Measurements from ENCODE around the gene SOX10.

The SOX10 gene

DNA sequence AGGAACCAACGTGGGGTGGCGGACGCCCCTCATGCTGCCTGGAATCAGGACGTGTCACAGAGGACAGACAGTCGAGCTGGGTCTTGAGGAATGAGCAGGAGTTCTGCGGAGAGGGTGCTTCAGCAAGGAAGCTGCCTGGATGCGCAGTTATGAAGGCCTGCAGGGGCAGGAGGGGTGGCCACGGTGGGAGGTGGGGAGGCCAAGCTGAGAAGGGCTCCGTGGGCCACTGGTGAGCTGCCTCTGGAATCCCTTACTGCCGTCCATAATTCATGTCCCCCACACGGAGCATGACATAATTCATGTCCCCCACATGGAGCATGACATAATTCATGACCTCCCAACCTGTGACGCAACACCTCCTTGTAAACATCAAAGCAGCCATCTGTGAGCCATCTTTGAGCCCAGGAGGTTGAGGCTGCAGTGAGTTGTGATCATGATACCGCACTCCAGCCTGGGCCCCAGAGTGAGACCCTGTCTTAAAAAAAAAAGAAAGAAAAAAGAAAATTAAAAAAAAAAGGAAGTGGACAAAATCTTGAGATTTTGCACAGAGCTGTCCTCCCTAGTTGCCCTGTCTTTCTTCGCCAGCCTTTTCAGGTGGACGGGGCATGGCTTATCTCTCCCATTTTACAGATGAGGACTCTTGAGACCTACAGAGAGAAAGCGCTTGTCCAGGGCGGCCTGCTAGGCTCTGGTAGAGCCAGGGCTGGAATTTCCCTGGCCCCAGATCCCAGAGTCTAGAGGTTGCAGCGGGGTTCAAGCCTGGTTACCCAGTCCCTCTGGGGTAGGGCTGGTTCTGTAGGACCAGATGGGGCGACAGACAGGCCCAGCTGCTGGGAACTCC is 48.5 kb upstream of the SOX10 start:
- ChIA-PET CTCF (interaction anchor here (0.5 to 4.0 kb wide), 3 partner anchors 20 to 451 kb away, joined by 3 to 19 read pairs (median 4); no protein-coding TSS in a partner anchor), POLR2A (no interaction called here)
- Histone ChIP-seq H3K27ac (ENCODE audit: extremely low read depth, low read depth, low read length) (no peak overlapping the region), H3K4me1 (ENCODE audit: control insufficient read depth, insufficient read depth, low read length) (no peaks in the 10 kb centered on the region), H3K9me3 (ENCODE audit: control insufficient read depth, insufficient read depth, low read depth, low read length) (no peaks in the 10 kb centered on the region), H3K4me3 (ENCODE audit: low read depth, low read length) (no peak overlapping the region), H3K36me3 (ENCODE audit: control insufficient read depth in 2 of 2, insufficient read depth in 1 of 2, low read length in 2 of 2) (no peaks in the 10 kb centered on the region)
- TF ChIP-seq ZNF626 (tag by site-specific recombination; IDR thresholded peaks at IDR 0.05) (no peak), GLIS2 (tag by site-specific recombination; IDR thresholded peaks at IDR 0.05) (peak; percentile 91), ZNF560 (tag by site-specific recombination; IDR thresholded peaks at IDR 0.05; ENCODE audit: borderline replicate concordance) (no peak), ZNF2 (tag by site-specific recombination; IDR thresholded peaks at IDR 0.05) (peak; percentile 71; the same call in 1 of the 2 replicates), ZNF701 (tag by site-specific recombination; IDR thresholded peaks at IDR 0.05) (no peak), PRDM1 (tag by site-specific recombination; IDR thresholded peaks at IDR 0.05) (no peak), SP2 (tag by site-specific recombination; IDR thresholded peaks at IDR 0.05) (peak; percentile 34; the same call in 1 of the 2 replicates), ZBTB48 (tag by site-specific recombination; IDR thresholded peaks at IDR 0.05) (0 out of 2 replicates have a peak, but pooled peaks have one; percentile 52), ZNF280D (tag by site-specific recombination; IDR thresholded peaks at IDR 0.05) (0 out of 2 replicates have a peak, but pooled peaks have one; percentile 33), ZNF292 (tag by site-specific recombination; IDR thresholded peaks at IDR 0.05; ENCODE audit: borderline replicate concordance, low read depth) (no peak), ZNF580 (tag by site-specific recombination; IDR thresholded peaks at IDR 0.05) (no peak), ZNF549 (tag by site-specific recombination; IDR thresholded peaks at IDR 0.05) (no peak), GLIS1 (tag by site-specific recombination; IDR thresholded peaks at IDR 0.05) (peak; percentile 100), PBX3 (CRISPR knock-in tag; IDR thresholded peaks at IDR 0.05) (no peak), ZNF37A (tag by site-specific recombination; IDR thresholded peaks at IDR 0.05) (no peak), ZNF600 (tag by site-specific recombination; IDR thresholded peaks at IDR 0.05) (no peak), ZNF10 (tag by site-specific recombination; IDR thresholded peaks at IDR 0.05) (no peak), ZSCAN23 (tag by site-specific recombination; IDR thresholded peaks at IDR 0.05) (peak; percentile 91), ZNF138 (tag by site-specific recombination; IDR thresholded peaks at IDR 0.05; ENCODE audit: borderline replicate concordance) (no peak), MYNN (tag by site-specific recombination; IDR thresholded peaks at IDR 0.05; ENCODE audit: borderline replicate concordance) (no peak), ZNF433 (tag by site-specific recombination; IDR thresholded peaks at IDR 0.05; ENCODE audit: low read depth) (no peak), ZNF416 (tag by site-specific recombination; IDR thresholded peaks at IDR 0.05) (no peak), ZNF169 (tag by site-specific recombination; IDR thresholded peaks at IDR 0.05) (no peak), ZNF621 (tag by site-specific recombination; IDR thresholded peaks at IDR 0.05) (no peak), ZNF221 (tag by site-specific recombination; IDR thresholded peaks at IDR 0.05; ENCODE audit: borderline replicate concordance) (no peak), OSR2 (tag by site-specific recombination; IDR thresholded peaks at IDR 0.05) (peak; percentile 44; the same call in 1 of the 2 replicates), ZNF561 (tag by site-specific recombination; IDR thresholded peaks at IDR 0.05; ENCODE audit: borderline replicate concordance) (no peak), YY1 (tag by site-specific recombination; IDR thresholded peaks at IDR 0.05) (no peak), ZNF707 (tag by site-specific recombination; IDR thresholded peaks at IDR 0.05) (no peak), ELK4 (IDR thresholded peaks at IDR 0.05; ENCODE audit: borderline replicate concordance, low read depth, low read length) (no peak), ZBTB21 (tag by site-specific recombination; IDR thresholded peaks at IDR 0.05) (peak; percentile 96)
- TF ChIP-seq, protein P1, sequence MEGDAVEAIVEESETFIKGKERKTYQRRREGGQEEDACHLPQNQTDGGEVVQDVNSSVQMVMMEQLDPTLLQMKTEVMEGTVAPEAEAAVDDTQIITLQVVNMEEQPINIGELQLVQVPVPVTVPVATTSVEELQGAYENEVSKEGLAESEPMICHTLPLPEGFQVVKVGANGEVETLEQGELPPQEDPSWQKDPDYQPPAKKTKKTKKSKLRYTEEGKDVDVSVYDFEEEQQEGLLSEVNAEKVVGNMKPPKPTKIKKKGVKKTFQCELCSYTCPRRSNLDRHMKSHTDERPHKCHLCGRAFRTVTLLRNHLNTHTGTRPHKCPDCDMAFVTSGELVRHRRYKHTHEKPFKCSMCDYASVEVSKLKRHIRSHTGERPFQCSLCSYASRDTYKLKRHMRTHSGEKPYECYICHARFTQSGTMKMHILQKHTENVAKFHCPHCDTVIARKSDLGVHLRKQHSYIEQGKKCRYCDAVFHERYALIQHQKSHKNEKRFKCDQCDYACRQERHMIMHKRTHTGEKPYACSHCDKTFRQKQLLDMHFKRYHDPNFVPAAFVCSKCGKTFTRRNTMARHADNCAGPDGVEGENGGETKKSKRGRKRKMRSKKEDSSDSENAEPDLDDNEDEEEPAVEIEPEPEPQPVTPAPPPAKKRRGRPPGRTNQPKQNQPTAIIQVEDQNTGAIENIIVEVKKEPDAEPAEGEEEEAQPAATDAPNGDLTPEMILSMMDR (tag by site-specific recombination; IDR thresholded peaks at IDR 0.05), result no peak
